K562 (cell line): ENCODE results near the gene CIAO3. TPM values are rescaled to one million over a fixed set of nuclear protein-coding genes. Genes with fewer than 3 reads are reported as not detected.

Source experiments
- ATAC-seq: fragments of 200-7000 bp; cut with Tn5 transposase; 3 replicates; pipeline ENCODE4 v1.9.1; 2020; ENCODE audit warnings: moderate library complexity
- BruUV-seq: library from RNA; stranded (reverse); fragments of 400-500 nt; replicated peaks from 2 replicates; lab custom pipeline; 2021; lab: Mats Ljungman, UMichigan
- CTCF ChIA-PET: fragments of 300-600 bp; formaldehyde crosslinking; extraction: SDS; loops from one replicate; lab custom pipeline; 2021; ENCODE audit warnings: low intra/inter-chr PET ratio; lab: Yijun Ruan, JAX
- POLR2A ChIA-PET: fragments of 300-600, 350-650 bp; sonication (Branson Sonifier 250); formaldehyde crosslinking; extraction: SDS; loops from one replicate; lab custom pipeline; 2021; ENCODE audit warnings: antibody characterized with exemption, inconsistent platforms; lab: Yijun Ruan, JAX
- DNase-seq, 4 experiments: peaks; one replicate each; pipeline versions ENCODE4 v3.0.0 to v3.0.0-alpha.2; 2011 to 2018; ENCODE audit warnings: low spot score in 3 of 4, mixed read lengths in 3 of 4; ENCODE audit errors: extremely low read depth in 1 of 4
- FAIRE-seq: peaks from 2 replicates; lab custom pipeline; 2011; peaks lifted over from hg19 to GRCh38; lab: Jason Lieb, UNC
- H2AFZ ChIP-seq: 2 replicates; pipeline ENCODE4 v1.6.0; 2011; ENCODE audit warnings: low read depth, low read length, control low read depth, inconsistent platforms
- H3K27ac ChIP-seq: fragments of 200-600 bp; 3 replicates; pipeline ENCODE4 v1.8.0; 2011; ENCODE audit warnings: low read depth, mild to moderate bottlenecking, control low read depth, inconsistent platforms, low read length, moderate library complexity, mixed read lengths; ENCODE audit errors: extremely low read depth
- H3K27me3 ChIP-seq, 2 experiments: fragments of 300-600 bp in 1 of 2; 2 replicates in 1 of 2; 3 replicates in 1 of 2; pipeline versions ENCODE4 v1.6.0 to v1.8.0; 2011; ENCODE audit warnings: inconsistent platforms in 2 of 2, low read length in 2 of 2, mild to moderate bottlenecking in 1 of 2, mixed read lengths in 1 of 2, moderate library complexity in 1 of 2; ENCODE audit not compliant: control insufficient read depth in 2 of 2, insufficient read depth in 2 of 2
- H3K36me3 ChIP-seq: fragments of 300-600 bp; 3 replicates; pipeline ENCODE4 v1.8.0; 2011; ENCODE audit warnings: mild to moderate bottlenecking, low read length, inconsistent platforms; ENCODE audit not compliant: control insufficient read depth, insufficient read depth
- H3K4me1 ChIP-seq, 2 experiments: fragments of 200-600 bp in 1 of 2; replicated peaks in 1 of 2; 2 replicates in 1 of 2; 3 replicates in 1 of 2; pipeline versions ENCODE4 v1.5.1 to v1.8.0; 2011; ENCODE audit warnings: inconsistent platforms in 2 of 2, low read length in 2 of 2, mild to moderate bottlenecking in 1 of 2, mixed read lengths in 1 of 2, moderate library complexity in 1 of 2; ENCODE audit not compliant: control insufficient read depth in 2 of 2, insufficient read depth in 2 of 2
- H3K4me2 ChIP-seq: 2 replicates; pipeline ENCODE4 v1.6.1; 2011; ENCODE audit warnings: low read length, control low read depth, inconsistent platforms, mixed read lengths; ENCODE audit not compliant: insufficient read depth
- H3K4me3 ChIP-seq: fragments of 200-600 bp; sonication (generic), shearing (Covaris generic); 2 replicates; pipeline ENCODE4 v1.5.1; 2016; ENCODE audit warnings: control low read depth, inconsistent platforms
- H3K79me2 ChIP-seq: fragments of 200-600 bp; 3 replicates; pipeline ENCODE4 v1.8.0; 2011; ENCODE audit warnings: low read length, inconsistent platforms; ENCODE audit not compliant: control insufficient read depth, insufficient read depth
- H3K9ac ChIP-seq, 2 experiments: 2 replicates each; pipeline versions ENCODE4 v1.6.0 to v1.6.1; 2011; ENCODE audit warnings: low read depth in 2 of 2, low read length in 2 of 2, control low read depth in 1 of 2, inconsistent platforms in 1 of 2, mild to moderate bottlenecking in 1 of 2, mixed read lengths in 1 of 2; ENCODE audit not compliant: insufficient read depth in 1 of 2
- H3K9me1 ChIP-seq: one replicate; pipeline ENCODE4 v1.6.0; 2011; ENCODE audit warnings: inconsistent platforms, mild to moderate bottlenecking, low read length, moderate library complexity; ENCODE audit not compliant: control insufficient read depth, insufficient read depth
- H3K9me3 ChIP-seq: replicated peaks from 2 replicates; pipeline ENCODE4 v1.5.1; 2011; ENCODE audit warnings: low read depth, low read length, inconsistent platforms; ENCODE audit not compliant: control insufficient read depth, insufficient read depth
- H4K20me1 ChIP-seq: replicated peaks from 2 replicates; pipeline ENCODE4 v1.6.1; 2011; ENCODE audit warnings: low read length, inconsistent platforms, mixed read lengths; ENCODE audit not compliant: control insufficient read depth, insufficient read depth
- BHLHE40 ChIP-seq: IDR thresholded peaks from 2 replicates; pipeline ENCODE4 v1.6.1; 2011; ENCODE audit warnings: low read length, improper control_type of control experiment
- ETS2 ChIP-seq: IDR thresholded peaks from 2 replicates; pipeline ENCODE4 v1.6.1; 2016; ENCODE audit warnings: borderline replicate concordance, missing genetic modification characterization, mild to moderate bottlenecking, moderate library complexity, missing compliant biosample characterization; ENCODE audit not compliant: poor library complexity, severe bottlenecking
- GATAD2B ChIP-seq: fragments of 450-650 bp; IDR thresholded peaks from 2 replicates; pipeline ENCODE4 v1.6.1; 2017; ENCODE audit warnings: mild to moderate bottlenecking, borderline replicate concordance
- HEY1 ChIP-seq: fragments of 250-450 bp; sonication (Bioruptor Pico); IDR thresholded peaks from 2 replicates; pipeline ENCODE4 v1.5.0; 2020; ENCODE audit warnings: mild to moderate bottlenecking, moderate library complexity, borderline replicate concordance
- KLF10 ChIP-seq: fragments of 250-450 bp; sonication (Bioruptor Pico); IDR thresholded peaks from 2 replicates; pipeline ENCODE4 v1.6.1; 2021; ENCODE audit warnings: matching md5 sums
- L3MBTL2 ChIP-seq: fragments of 450-650 bp; IDR thresholded peaks from 2 replicates; pipeline ENCODE4 v1.6.1; 2016; ENCODE audit warnings: mild to moderate bottlenecking, moderate library complexity
- RB1 ChIP-seq: fragments of 450-650 bp; IDR thresholded peaks from 2 replicates; pipeline ENCODE4 v1.6.1; 2017; ENCODE audit warnings: low read depth, mild to moderate bottlenecking
- RBFOX2 ChIP-seq: fragments of 200-400 bp; formaldehyde crosslinking; IDR thresholded peaks from 2 replicates; pipeline ENCODE4 v1.6.1; 2017; ENCODE audit warnings: low read depth, mild to moderate bottlenecking, low read length, moderate library complexity
- SIN3A ChIP-seq, 2 experiments: fragments of 150-350 bp in 1 of 2; IDR thresholded peaks; 2 replicates each; pipeline ENCODE4 v1.6.1; 2011 to 2016; ENCODE audit warnings: borderline replicate concordance in 2 of 2, low read depth in 2 of 2, low read length in 2 of 2, mild to moderate bottlenecking in 2 of 2, moderate library complexity in 2 of 2; ENCODE audit not compliant: control insufficient read depth in 1 of 2
- SMAD1 ChIP-seq: fragments of 150-350 bp; IDR thresholded peaks from 2 replicates; pipeline ENCODE4 v1.6.1; 2014; ENCODE audit warnings: low read length, low read depth; ENCODE audit not compliant: partially characterized antibody
- ZBTB1 ChIP-seq: sonication (generic); formaldehyde crosslinking; IDR thresholded peaks from 2 replicates; pipeline ENCODE4 v1.8.1; 2023; ENCODE audit warnings: missing genetic modification reagents, low read depth, mild to moderate bottlenecking, borderline replicate concordance
- ZBTB7A ChIP-seq: IDR thresholded peaks from 2 replicates; pipeline ENCODE4 v1.6.1; 2011; ENCODE audit warnings: low read depth, mild to moderate bottlenecking, low read length, moderate library complexity, borderline replicate concordance; ENCODE audit not compliant: control insufficient read depth
- WGBS: fragments of 100-300 bp; shearing (Covaris generic); methylation state at CpG from one replicate; pipeline ENCODE4 v1.1.6; 2016; ENCODE audit warnings: low coverage, mixed read lengths; ENCODE audit not compliant: insufficient coverage; ENCODE audit errors: missing lambda C conversion rate; 5-methylcytosine and 5-hydroxymethylcytosine counted together
- in situ Hi-C: fragments of 300-500 bp; cut with MboI; formaldehyde crosslinking; loops from 4 replicates; pipeline ENCODE4 v1.15.0; 2018; ENCODE audit warnings: inconsistent platforms, mixed read lengths
- intact Hi-C: fragments of 100-400 bp; cut with micrococcal nuclease; formaldehyde crosslinking; loops from 2 replicates; pipeline ENCODE4 v1.14.2; 2022
- polyA plus RNA-seq, 8 experiments: library from polyadenylated mRNA; depleted of rRNA in 4 of 8; stranded (reverse) in 5 of 8; unstranded in 3 of 8; fragments of >200 nt; fragmentation: Nextera tagmentation in 2 of 8; fragmentation: Illumina TruSeq in 1 of 8; extraction: Ambion mirVana in 2 of 8; extraction: Trizol in 1 of 8; gene quantifications; 2 replicates each; pipeline versions ENCODE4 v1.2.1 to v1.2.3, GENCODE V29; 2011 to 2014; ENCODE audit warnings: inconsistent platforms in 1 of 8, missing spikeins in 1 of 8
- total RNA-seq, 7 experiments: library from RNA; depleted of rRNA in 6 of 7; stranded (reverse); fragments of >200 nt in 6 of 7; fragmentation: Illumina TruSeq in 2 of 7; extraction: Trizol in 2 of 7; gene quantifications; 2 replicates each; pipeline versions ENCODE4 v1.2.1 to v1.2.3, GENCODE V29; 2011 to 2021; ENCODE audit warnings: low replicate concordance in 1 of 7
- TF ChIP-seq, protein P1 (sequence below): fragments of 250-450 bp; sonication (Bioruptor Pico); IDR thresholded peaks from 2 replicates; pipeline ENCODE4 v1.8.0; 2022; ENCODE audit warnings: moderate library complexity, mild to moderate bottlenecking, inconsistent platforms
- TF ChIP-seq, protein P2 (sequence below): sonication (generic); formaldehyde crosslinking; IDR thresholded peaks from 2 replicates; pipeline ENCODE4 v1.8.0; 2022; ENCODE audit warnings: mild to moderate bottlenecking, missing genetic modification reagents
- TF ChIP-seq, protein P3 (sequence below): IDR thresholded peaks from 2 replicates; pipeline ENCODE4 v1.6.1; 2011; ENCODE audit not compliant: insufficient read length; ENCODE audit errors: extremely low read depth

CIAO3 gene
- total and polyA plus RNA-seq, 9 of the 15 experiments (the other 6 are each of a cell fraction or from before 2014, with no cell fraction given) = 2.2 to 35.6 (median 18.7) TPM

DNA sequence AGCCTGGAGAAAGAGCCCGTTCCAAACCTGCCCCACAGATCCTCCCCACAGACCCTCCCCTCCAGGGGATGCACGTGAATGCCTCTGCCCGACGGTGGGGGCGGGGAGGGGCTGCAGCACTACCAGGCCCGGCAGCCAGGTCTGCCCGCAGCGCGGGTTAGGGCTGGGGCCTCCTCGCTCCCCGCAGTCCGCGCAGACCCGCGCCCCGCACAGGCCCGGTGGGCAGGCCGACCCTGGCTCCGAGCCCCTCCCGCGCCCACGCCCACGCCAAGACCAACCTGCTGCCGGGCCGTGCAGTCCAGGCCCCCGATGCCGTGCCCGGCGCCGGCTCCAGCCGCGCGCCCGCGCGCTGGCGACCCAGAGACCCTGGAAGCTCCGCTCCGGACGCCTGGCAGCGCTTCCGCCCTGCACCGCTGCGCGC, 47.2 kb upstream of the CIAO3 start, which contains the start of gene RPUSD1:
RPUSD1 (minus strand) TSS at position 404 of the 421 bp plus-strand sequence. CDS start 644 bp downstream, outside the sequence.
- 0% methylated on average over 13 of the region's 45 CpGs for WGBS
- Histone ChIP-seq H3K4me1 (peaks cover 16 to 94% of the 10 kb centered on the region in 2 experiments; a peak in 4 of 5 replicates), H3K4me3 (peak within 1 kb of the TSS; percentile 96), H3K9me3 (no peaks in the 10 kb centered on the region), H3K36me3 (peaks cover 64% of the 10 kb centered on the region; the same call in 2 of the 3 replicates), H3K9me1 (no peaks in the 10 kb centered on the region), H3K27ac (peak within 1 kb of the TSS; percentile 83), H3K27me3 (no peaks in the 10 kb centered on the region), H4K20me1 (peaks cover 11% of the 10 kb centered on the region), H3K4me2 (peak within 1 kb of the TSS; percentile 87), H3K9ac (peak within 1 kb of the TSS; percentile 81 to 98), H3K79me2 (peaks cover 29% of the 10 kb centered on the region), H2AFZ (peak within 1 kb of the TSS; percentile 90)
- ChIA-PET POLR2A (interaction anchor here (0.6 to 1.4 kb wide), 5 partner anchors 11 to 72 kb away, joined by 3 to 6 read pairs (median 3); partner anchors contain the start of gene GNG13), CTCF (no interaction called here)
- FAIRE-seq (no peak), DNase-seq (no peak), ATAC-seq (peak; percentile 20)
- BruUV-seq = no TSS peak
- intact Hi-C loops (no loop called here), in situ Hi-C loops (loop anchor here (5.0 kb wide), 2 partner anchors 46 to 76 kb away; partner anchors contain the start of gene CIAO3)
- TF ChIP-seq, protein P1, sequence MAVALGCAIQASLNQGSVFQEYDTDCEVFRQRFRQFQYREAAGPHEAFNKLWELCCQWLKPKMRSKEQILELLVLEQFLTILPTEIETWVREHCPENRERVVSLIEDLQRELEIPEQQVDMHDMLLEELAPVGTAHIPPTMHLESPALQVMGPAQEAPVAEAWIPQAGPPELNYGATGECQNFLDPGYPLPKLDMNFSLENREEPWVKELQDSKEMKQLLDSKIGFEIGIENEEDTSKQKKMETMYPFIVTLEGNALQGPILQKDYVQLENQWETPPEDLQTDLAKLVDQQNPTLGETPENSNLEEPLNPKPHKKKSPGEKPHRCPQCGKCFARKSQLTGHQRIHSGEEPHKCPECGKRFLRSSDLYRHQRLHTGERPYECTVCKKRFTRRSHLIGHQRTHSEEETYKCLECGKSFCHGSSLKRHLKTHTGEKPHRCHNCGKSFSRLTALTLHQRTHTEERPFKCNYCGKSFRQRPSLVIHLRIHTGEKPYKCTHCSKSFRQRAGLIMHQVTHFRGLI = no peak
- peak; percentile 22; the same call in 1 of the 2 replicates for TF ChIP-seq ZBTB1
- TF ChIP-seq, protein P2, sequence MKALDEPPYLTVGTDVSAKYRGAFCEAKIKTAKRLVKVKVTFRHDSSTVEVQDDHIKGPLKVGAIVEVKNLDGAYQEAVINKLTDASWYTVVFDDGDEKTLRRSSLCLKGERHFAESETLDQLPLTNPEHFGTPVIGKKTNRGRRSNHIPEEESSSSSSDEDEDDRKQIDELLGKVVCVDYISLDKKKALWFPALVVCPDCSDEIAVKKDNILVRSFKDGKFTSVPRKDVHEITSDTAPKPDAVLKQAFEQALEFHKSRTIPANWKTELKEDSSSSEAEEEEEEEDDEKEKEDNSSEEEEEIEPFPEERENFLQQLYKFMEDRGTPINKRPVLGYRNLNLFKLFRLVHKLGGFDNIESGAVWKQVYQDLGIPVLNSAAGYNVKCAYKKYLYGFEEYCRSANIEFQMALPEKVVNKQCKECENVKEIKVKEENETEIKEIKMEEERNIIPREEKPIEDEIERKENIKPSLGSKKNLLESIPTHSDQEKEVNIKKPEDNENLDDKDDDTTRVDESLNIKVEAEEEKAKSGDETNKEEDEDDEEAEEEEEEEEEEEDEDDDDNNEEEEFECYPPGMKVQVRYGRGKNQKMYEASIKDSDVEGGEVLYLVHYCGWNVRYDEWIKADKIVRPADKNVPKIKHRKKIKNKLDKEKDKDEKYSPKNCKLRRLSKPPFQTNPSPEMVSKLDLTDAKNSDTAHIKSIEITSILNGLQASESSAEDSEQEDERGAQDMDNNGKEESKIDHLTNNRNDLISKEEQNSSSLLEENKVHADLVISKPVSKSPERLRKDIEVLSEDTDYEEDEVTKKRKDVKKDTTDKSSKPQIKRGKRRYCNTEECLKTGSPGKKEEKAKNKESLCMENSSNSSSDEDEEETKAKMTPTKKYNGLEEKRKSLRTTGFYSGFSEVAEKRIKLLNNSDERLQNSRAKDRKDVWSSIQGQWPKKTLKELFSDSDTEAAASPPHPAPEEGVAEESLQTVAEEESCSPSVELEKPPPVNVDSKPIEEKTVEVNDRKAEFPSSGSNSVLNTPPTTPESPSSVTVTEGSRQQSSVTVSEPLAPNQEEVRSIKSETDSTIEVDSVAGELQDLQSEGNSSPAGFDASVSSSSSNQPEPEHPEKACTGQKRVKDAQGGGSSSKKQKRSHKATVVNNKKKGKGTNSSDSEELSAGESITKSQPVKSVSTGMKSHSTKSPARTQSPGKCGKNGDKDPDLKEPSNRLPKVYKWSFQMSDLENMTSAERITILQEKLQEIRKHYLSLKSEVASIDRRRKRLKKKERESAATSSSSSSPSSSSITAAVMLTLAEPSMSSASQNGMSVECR = peak; percentile 14; the same call in 1 of the 2 replicates
- TF ChIP-seq RB1 = peak; percentile 68
- TF ChIP-seq HEY1 (CRISPR knock-in tag) = no peak
- TF ChIP-seq L3MBTL2 = no peak
- peak; percentile 46; the same call in 1 of the 2 replicates for TF ChIP-seq RBFOX2
- TF ChIP-seq GATAD2B = 0 out of 2 replicates have a peak, but pooled peaks have one; percentile 17
- TF ChIP-seq, protein P3, sequence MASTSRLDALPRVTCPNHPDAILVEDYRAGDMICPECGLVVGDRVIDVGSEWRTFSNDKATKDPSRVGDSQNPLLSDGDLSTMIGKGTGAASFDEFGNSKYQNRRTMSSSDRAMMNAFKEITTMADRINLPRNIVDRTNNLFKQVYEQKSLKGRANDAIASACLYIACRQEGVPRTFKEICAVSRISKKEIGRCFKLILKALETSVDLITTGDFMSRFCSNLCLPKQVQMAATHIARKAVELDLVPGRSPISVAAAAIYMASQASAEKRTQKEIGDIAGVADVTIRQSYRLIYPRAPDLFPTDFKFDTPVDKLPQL = no peak
- TF ChIP-seq ZBTB7A = peak; percentile 71; the same call in 1 of the 2 replicates
- TF ChIP-seq SIN3A (IDR thresholded peaks at IDR 0.05; ENCODE audit: borderline replicate concordance in 2 of 2, control insufficient read depth in 1 of 2, low read depth in 2 of 2, low read length in 2 of 2) = peak in 1 of 2 experiments; percentile 54; a peak in 1 of 4 replicates
- TF ChIP-seq SMAD1 = no peak
- peak; percentile 24; the same call in 1 of the 2 replicates for TF ChIP-seq BHLHE40
- TF ChIP-seq KLF10 (CRISPR knock-in tag) = no peak
- TF ChIP-seq ETS2 (tag) = no peak
